RWPE2 (cell line): Measurements from ENCODE around the gene KCNJ12.
"Not testable (repeated sequence)": the region's sequence is repeated elsewhere in the genome, so short reads cannot be mapped to it uniquely, and the experiment has no call there.

Experiments used
- ATAC-seq: fragments of 200-7000 bp; cut with Tn5 transposase; 3 replicates; pipeline ENCODE4 v1.9.1; 2021; ENCODE audit warnings: low read depth
- DNase-seq: peaks from one replicate; pipeline ENCODE4 v3.0.0-alpha.2; 2020; ENCODE audit warnings: low spot score
- H3K27ac ChIP-seq: fragments of 450-650 bp; 2 replicates; pipeline ENCODE4 v1.5.1; 2017; ENCODE audit warnings: mild to moderate bottlenecking; ENCODE audit not compliant: poor library complexity, severe bottlenecking
- H3K27me3 ChIP-seq: fragments of 250-450 bp; sonication (Bioruptor Pico); 2 replicates; pipeline ENCODE4 v1.5.1; 2021; ENCODE audit warnings: mild to moderate bottlenecking, moderate library complexity; ENCODE audit not compliant: insufficient read depth, poor library complexity, severe bottlenecking
- H3K36me3 ChIP-seq: fragments of 250-450 bp; sonication (Bioruptor Pico); 2 replicates; pipeline ENCODE4 v1.5.1; 2020; ENCODE audit warnings: low read depth, mild to moderate bottlenecking, moderate library complexity
- H3K4me1 ChIP-seq: fragments of 250-450 bp; sonication (Bioruptor Pico); 2 replicates; pipeline ENCODE4 v1.5.1; 2021; ENCODE audit warnings: mild to moderate bottlenecking, moderate library complexity; ENCODE audit not compliant: insufficient read depth, poor library complexity, severe bottlenecking
- H3K4me3 ChIP-seq: fragments of 250-450 bp; sonication (Bioruptor Pico); 2 replicates; pipeline ENCODE4 v1.5.1; 2021; ENCODE audit warnings: mild to moderate bottlenecking, moderate library complexity; ENCODE audit not compliant: severe bottlenecking
- H3K9me3 ChIP-seq: fragments of 250-450 bp; sonication (Bioruptor Pico); 2 replicates; pipeline ENCODE4 v1.5.1; 2021; ENCODE audit warnings: mild to moderate bottlenecking, moderate library complexity; ENCODE audit not compliant: severe bottlenecking
- TF ChIP-seq, protein P1 (sequence below): fragments of 450-650 bp; IDR thresholded peaks from one replicate; pipeline ENCODE4 v1.5.1; 2017; ENCODE audit warnings: mild to moderate bottlenecking, moderate library complexity; ENCODE audit not compliant: poor library complexity, severe bottlenecking

Gene KCNJ12

DNA sequence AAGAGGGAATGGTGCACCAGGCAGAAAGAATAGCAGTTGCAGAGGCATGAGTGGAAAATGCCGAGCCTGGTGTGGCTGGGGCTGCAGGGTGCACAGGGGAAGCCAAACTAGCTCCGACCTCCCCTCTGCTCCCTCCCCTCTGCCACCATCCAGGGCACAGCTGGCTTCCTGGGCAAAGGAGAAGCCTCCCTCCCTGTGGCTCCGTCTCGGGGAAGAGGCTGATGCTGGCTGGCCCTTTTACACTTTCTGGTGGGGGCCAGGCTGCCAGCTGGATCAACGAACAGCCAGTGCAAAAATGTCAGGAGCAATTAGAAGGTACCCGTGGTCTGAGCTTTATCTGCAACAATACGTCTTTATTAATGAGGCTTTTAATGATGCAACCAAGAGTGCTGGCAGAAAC lies 37.1 kb upstream of the KCNJ12 start:
- ATAC-seq (no peak), DNase-seq (no peak)
- H3K27ac ChIP-seq = no peak overlapping the region
- no peaks in the 10 kb centered on the region for H3K4me1 ChIP-seq
- H3K9me3 ChIP-seq = no peaks in the 10 kb centered on the region
- H3K27me3 ChIP-seq = no peaks in the 10 kb centered on the region
- TF ChIP-seq, protein P1, sequence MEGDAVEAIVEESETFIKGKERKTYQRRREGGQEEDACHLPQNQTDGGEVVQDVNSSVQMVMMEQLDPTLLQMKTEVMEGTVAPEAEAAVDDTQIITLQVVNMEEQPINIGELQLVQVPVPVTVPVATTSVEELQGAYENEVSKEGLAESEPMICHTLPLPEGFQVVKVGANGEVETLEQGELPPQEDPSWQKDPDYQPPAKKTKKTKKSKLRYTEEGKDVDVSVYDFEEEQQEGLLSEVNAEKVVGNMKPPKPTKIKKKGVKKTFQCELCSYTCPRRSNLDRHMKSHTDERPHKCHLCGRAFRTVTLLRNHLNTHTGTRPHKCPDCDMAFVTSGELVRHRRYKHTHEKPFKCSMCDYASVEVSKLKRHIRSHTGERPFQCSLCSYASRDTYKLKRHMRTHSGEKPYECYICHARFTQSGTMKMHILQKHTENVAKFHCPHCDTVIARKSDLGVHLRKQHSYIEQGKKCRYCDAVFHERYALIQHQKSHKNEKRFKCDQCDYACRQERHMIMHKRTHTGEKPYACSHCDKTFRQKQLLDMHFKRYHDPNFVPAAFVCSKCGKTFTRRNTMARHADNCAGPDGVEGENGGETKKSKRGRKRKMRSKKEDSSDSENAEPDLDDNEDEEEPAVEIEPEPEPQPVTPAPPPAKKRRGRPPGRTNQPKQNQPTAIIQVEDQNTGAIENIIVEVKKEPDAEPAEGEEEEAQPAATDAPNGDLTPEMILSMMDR = no peak
- no peak overlapping the region for H3K4me3 ChIP-seq
- no peaks in the 10 kb centered on the region for H3K36me3 ChIP-seq

- not testable (repeated sequence) for H3K27ac ChIP-seq, H3K36me3 ChIP-seq, H3K27me3 ChIP-seq, H3K4me1 ChIP-seq, DNase-seq, H3K4me3 ChIP-seq, H3K9me3 ChIP-seq, ATAC-seq
Measured at GRCh38 chr17:21339571-21339970, 36.6 kb upstream of the KCNJ12 start.

GRCh38 chr17:21340407-21340806 lies 35.8 kb upstream of the KCNJ12 start:
- not testable (repeated sequence) for H3K4me1 ChIP-seq, H3K4me3 ChIP-seq, H3K9me3 ChIP-seq, DNase-seq, ATAC-seq, H3K36me3 ChIP-seq, H3K27me3 ChIP-seq, H3K27ac ChIP-seq

- DNase-seq, H3K4me3 ChIP-seq, H3K27me3 ChIP-seq, ATAC-seq, H3K4me1 ChIP-seq, H3K9me3 ChIP-seq, H3K36me3 ChIP-seq, H3K27ac ChIP-seq: not testable (repeated sequence)
Measured at GRCh38 chr17:21341279-21341678, 34.9 kb upstream of the KCNJ12 start.

DNA sequence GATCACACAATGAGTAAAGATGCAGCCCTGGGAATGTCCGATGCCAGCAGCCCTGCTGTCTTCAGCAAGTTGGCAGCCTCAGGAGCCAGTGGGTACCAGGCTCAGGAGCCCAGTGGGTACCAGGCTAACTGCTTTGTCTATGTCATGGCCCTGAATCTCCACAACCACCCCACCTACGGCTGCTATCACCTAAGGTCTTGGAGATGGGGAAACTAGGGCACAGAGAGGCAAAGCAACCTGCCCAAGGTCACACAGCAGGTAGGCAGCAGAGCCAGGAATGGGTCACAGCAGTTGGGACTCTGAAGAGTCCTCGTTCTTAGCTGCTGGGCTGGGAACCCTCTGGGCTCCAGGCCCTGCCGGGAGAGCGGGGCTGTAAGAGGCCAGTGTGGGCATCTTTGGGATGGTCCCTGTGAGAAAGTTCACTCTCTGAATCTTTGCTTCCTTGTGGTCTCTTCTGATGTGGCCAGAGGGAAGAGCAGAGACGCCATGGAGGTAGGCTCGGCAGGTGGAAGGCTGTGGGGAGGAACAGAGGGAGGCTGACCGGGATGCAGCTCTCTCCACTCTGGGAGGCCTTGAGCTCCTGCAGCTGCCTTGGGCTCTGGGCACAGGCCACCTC lies 34.1 kb upstream of the KCNJ12 start:
- H3K27me3 ChIP-seq, ATAC-seq, H3K4me3 ChIP-seq, H3K9me3 ChIP-seq, H3K36me3 ChIP-seq, H3K27ac ChIP-seq, H3K4me1 ChIP-seq, DNase-seq: not testable (repeated sequence)

DNA sequence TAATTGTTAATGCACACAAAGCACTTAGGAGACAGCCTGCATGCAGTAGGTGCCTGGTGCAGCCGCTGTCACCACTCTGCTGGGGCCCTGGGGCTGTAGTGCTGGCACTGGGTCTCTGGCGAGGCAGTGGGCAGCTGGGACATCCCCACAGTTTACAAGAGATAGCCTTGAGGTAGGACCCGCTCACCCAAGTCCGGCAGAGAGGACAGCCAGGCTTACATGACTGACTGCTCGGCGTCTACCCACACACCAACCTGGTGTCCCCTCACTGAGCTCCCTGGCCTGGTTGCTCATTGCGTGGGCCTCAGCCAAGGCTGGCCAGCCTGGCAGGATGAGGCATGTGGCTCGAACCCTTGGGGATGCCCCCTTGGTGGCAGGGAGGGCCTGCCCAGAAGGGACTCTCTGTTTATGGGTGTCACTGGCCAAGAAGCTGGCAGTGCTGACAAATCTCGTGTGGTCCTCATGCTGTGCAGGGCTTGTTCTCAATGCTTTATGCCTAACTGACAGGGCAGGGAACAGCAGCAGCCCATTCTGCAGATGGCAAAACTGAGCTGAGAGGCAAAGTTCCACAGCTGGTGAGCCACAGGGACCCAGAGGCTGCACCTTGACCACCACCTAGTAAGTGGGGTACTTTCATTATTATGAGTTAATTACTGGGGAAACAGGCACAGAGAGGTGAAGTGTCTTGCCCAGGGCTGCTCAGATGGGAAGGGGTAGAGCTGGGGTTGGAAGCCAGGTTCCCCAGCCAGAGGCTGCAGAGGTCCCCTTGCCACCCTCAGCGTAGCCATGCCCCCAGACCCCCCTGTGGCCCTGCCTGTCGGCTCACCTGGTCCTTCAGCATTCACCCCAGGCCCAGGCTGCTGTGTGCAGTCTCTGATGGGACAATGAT lies 32.9 kb upstream of the KCNJ12 start:
- H3K9me3 ChIP-seq, H3K27me3 ChIP-seq, H3K27ac ChIP-seq, H3K36me3 ChIP-seq, H3K4me1 ChIP-seq, H3K4me3 ChIP-seq, DNase-seq: not testable (repeated sequence)
- ATAC-seq = 0 out of 3 replicates have a peak, but pooled peaks have one; percentile 23

DNA sequence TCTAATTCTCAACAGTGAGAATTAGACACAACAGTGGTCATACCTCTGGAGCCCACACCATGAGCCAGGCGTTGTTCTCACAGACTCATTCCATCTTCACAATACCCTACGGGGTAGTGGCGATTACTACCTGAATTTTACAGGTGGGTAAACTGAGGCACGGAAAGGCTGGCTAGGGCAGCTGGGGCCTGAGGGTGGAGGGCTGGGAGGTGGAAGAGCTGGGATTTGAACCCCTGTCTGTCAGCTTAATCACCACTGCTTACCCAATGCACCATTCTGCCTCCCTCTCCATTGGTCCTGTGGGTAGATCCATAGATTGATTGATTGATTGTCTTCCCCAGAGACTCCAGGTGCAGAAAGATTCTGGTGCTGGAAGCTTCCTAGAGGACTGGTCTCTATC lies 31.4 kb upstream of the KCNJ12 start:
- not testable (repeated sequence) for H3K4me3 ChIP-seq, H3K27me3 ChIP-seq, H3K27ac ChIP-seq, DNase-seq, ATAC-seq, H3K9me3 ChIP-seq, H3K36me3 ChIP-seq, H3K4me1 ChIP-seq
